ENCODE results near the gene DNAI1.

Gene DNAI1

GRCh38 chr9:34547960-34548611 is 89.5 kb downstream of the DNAI1 start:
- no peaks in the 10 kb centered on the region for H3K27me3 ChIP-seq (ENCODE audit: low read depth, low read length)
- H3K36me3 ChIP-seq (ENCODE audit: control insufficient read depth in 1 of 2, insufficient read depth in 2 of 2, low read length in 2 of 2) = no peaks in the 10 kb centered on the region
- no peak overlapping the region for H3K27ac ChIP-seq (ENCODE audit: low read length)
- H3K4me1 ChIP-seq (ENCODE audit: control insufficient read depth in 1 of 2, insufficient read depth in 2 of 2, low read length in 2 of 2) = peaks cover 0 to 10% of the 10 kb centered on the region in 2 donors
- no peak overlapping the region for H3K4me3 ChIP-seq (ENCODE audit: low read depth in 1 of 2, low read length in 2 of 2)
- H3K9me3 ChIP-seq (ENCODE audit: control insufficient read depth in 1 of 2, low read length in 2 of 2) = no peaks in the 10 kb centered on the region

DNA sequence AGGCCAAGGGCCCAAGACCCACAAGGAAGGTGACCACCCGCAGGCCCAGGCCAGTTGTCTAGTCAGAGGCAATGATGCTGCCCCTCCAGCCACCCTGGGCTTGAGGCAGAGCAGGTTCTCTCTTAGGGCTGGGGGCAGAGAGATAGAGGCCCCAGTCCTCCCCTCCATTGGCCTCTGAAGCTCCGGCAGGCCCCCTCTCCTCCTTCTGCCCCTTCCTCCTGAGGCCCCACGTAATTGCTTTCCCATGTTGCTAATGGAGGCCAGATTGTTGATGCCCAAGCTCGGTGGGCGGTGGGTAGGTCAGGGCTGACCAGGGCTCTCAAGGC is 90.8 kb downstream of the DNAI1 start:
- Histone ChIP-seq H3K36me3 (ENCODE audit: control insufficient read depth in 1 of 2, insufficient read depth in 2 of 2, low read length in 2 of 2) (no peaks in the 10 kb centered on the region), H3K4me3 (ENCODE audit: low read depth in 1 of 2, low read length in 2 of 2) (no peak overlapping the region), H3K27me3 (ENCODE audit: low read depth, low read length) (no peaks in the 10 kb centered on the region)

DNA sequence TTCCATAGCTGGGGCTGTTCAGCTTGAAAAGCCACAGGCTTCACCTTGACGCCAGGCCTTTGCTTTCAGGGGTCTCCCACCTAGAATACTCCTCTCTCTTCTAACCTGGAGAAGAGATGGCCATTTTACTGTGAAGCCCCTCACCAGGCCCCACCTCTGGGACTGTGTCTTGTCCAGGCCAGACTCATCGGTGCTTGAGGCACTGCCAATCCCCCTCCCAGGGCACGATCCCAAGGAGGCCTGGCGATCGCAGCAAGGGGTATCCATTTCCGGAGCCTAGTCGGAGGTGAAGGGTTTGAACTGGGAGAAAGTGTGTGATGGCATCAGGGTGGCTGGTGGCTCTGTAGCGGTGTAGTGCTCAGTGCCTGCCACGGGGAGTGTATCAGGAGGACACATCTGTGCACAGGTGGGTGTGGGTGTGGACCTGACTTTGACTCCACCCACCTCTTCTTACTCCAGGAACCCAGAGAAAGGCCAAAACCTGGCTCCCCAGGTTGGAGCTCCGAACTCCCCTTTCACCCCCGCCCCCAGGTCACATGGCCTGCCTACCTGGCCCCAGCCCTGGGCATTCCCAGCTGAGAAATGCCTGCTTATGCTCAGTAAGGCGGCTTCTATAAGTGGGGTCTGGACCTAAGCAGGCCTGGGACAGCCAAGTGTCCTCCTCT is 91.5 kb downstream of the DNAI1 start:
- H3K4me3 ChIP-seq (ENCODE audit: low read depth in 1 of 2, low read length in 2 of 2) = no peak overlapping the region
- H3K4me1 ChIP-seq (ENCODE audit: control insufficient read depth in 1 of 2, insufficient read depth in 2 of 2, low read length in 2 of 2) = peaks cover 0 to 15% of the 10 kb centered on the region in 2 donors
- no peaks in the 10 kb centered on the region for H3K9me3 ChIP-seq (ENCODE audit: control insufficient read depth in 1 of 2, low read length in 2 of 2)
- H3K27me3 ChIP-seq (ENCODE audit: low read depth, low read length) = no peaks in the 10 kb centered on the region
- H3K27ac ChIP-seq (ENCODE audit: low read length) = no peak overlapping the region
- H3K36me3 ChIP-seq (ENCODE audit: control insufficient read depth in 1 of 2, insufficient read depth in 2 of 2, low read length in 2 of 2) = no peaks in the 10 kb centered on the region

More for the DNA sequence above, 90.8 kb downstream of the DNAI1 start:
- H3K4me1 ChIP-seq (ENCODE audit: control insufficient read depth in 1 of 2, insufficient read depth in 2 of 2, low read length in 2 of 2) = peaks cover 0 to 10% of the 10 kb centered on the region in 2 donors
- no peaks in the 10 kb centered on the region for H3K9me3 ChIP-seq (ENCODE audit: control insufficient read depth in 1 of 2, low read length in 2 of 2)
- no peak overlapping the region for H3K27ac ChIP-seq (ENCODE audit: low read length)

- Histone ChIP-seq H3K4me1 (ENCODE audit: control insufficient read depth in 1 of 2, insufficient read depth in 2 of 2, low read length in 2 of 2) (peaks cover 0 to 17% of the 10 kb centered on the region in 2 donors), H3K4me3 (ENCODE audit: low read depth in 1 of 2, low read length in 2 of 2) (no peak overlapping the region), H3K9me3 (ENCODE audit: control insufficient read depth in 1 of 2, low read length in 2 of 2) (no peaks in the 10 kb centered on the region), H3K27ac (ENCODE audit: low read length) (no peak overlapping the region), H3K36me3 (ENCODE audit: control insufficient read depth in 1 of 2, insufficient read depth in 2 of 2, low read length in 2 of 2) (no peaks in the 10 kb centered on the region), H3K27me3 (ENCODE audit: low read depth, low read length) (no peaks in the 10 kb centered on the region)
These were observed 92.2 kb downstream of the DNAI1 start for GRCh38 chr9:34550681-34551270.

DNA sequence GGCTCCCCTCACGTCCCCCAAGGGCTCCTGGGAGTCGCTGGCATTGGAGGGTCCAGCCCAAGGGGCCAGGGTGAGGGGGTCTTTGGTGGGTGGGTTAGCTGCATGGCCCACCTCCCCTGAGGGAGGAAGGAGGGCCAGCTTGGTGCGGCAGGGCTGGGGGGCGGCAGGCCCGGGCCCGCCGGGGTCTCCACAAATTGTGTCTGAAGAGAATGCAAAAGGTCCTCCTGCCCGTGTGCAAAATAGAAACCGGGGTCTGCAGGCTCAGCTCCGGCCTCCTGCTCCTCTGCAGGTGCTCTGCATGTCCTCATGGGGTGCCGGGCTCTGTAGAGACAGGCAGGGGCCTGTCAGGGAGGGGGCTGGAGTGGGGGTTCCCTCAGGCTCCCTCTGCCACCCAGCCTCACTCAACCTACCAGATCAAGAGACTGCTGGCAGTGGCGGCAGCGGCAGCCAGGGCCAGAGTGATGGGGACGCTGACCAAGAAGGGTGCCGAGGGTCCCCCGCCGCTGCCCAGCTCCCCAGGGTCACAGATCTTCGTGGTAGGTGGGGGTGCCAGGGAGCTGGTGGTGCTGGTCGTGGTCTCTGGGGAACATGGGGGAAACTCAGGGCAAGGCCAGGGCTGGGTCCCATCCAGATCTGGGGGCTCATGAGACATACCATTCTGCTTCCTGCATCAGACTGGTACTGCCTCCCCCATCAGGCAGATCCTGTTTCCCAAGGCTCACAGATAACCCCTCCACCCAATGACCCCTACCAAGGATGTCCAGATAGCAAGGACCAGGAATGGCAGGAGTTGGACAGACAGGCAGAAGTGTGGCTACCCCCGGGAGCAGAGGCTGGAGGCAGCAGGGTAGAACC is 93.4 kb downstream of the DNAI1 start:
- H3K36me3 ChIP-seq (ENCODE audit: control insufficient read depth in 1 of 2, insufficient read depth in 2 of 2, low read length in 2 of 2) = no peaks in the 10 kb centered on the region
- H3K9me3 ChIP-seq (ENCODE audit: control insufficient read depth in 1 of 2, low read length in 2 of 2) = no peaks in the 10 kb centered on the region
- H3K27ac ChIP-seq (ENCODE audit: low read length) = no peak overlapping the region
- H3K4me1 ChIP-seq (ENCODE audit: control insufficient read depth in 1 of 2, insufficient read depth in 2 of 2, low read length in 2 of 2) = peaks cover 0 to 11% of the 10 kb centered on the region in 2 donors
- no peaks in the 10 kb centered on the region for H3K27me3 ChIP-seq (ENCODE audit: low read depth, low read length)
- H3K4me3 ChIP-seq (ENCODE audit: low read depth in 1 of 2, low read length in 2 of 2) = no peak overlapping the region

GRCh38 chr9:34552606-34552981 is 94.0 kb downstream of the DNAI1 start:
- no peak overlapping the region for H3K27ac ChIP-seq (ENCODE audit: low read length)
- peaks cover 0 to 9% of the 10 kb centered on the region in 2 donors for H3K4me1 ChIP-seq (ENCODE audit: control insufficient read depth in 1 of 2, insufficient read depth in 2 of 2, low read length in 2 of 2)
- no peaks in the 10 kb centered on the region for H3K27me3 ChIP-seq (ENCODE audit: low read depth, low read length)
- no peak overlapping the region for H3K4me3 ChIP-seq (ENCODE audit: low read depth in 1 of 2, low read length in 2 of 2)
- no peaks in the 10 kb centered on the region for H3K9me3 ChIP-seq (ENCODE audit: control insufficient read depth in 1 of 2, low read length in 2 of 2)
- no peaks in the 10 kb centered on the region for H3K36me3 ChIP-seq (ENCODE audit: control insufficient read depth in 1 of 2, insufficient read depth in 2 of 2, low read length in 2 of 2)

DNA sequence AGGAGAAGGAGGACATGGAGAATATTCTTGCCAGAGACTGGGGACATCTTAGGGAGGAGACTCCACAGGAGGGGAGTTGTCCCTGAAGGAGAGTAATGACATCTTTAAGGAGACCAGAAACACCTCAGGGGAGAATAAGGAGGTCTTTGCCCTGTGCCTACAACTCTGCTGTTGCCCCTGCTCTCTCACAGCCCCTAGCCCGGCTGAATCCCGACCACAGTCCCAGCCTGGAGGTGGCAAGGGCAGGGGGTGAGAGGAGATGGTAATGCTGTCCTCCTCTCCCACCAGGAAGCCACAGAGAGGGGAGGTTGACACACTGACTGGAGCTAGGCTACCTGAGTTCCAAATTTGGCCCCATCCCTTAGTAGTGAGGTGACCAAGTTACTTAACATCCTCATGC is 94.4 kb downstream of the DNAI1 start:
- H3K27ac ChIP-seq (ENCODE audit: low read length) = no peak overlapping the region
- no peak overlapping the region for H3K4me3 ChIP-seq (ENCODE audit: low read depth in 1 of 2, low read length in 2 of 2)
- H3K4me1 ChIP-seq (ENCODE audit: control insufficient read depth in 1 of 2, insufficient read depth in 2 of 2, low read length in 2 of 2) = peaks cover 0 to 7% of the 10 kb centered on the region in 2 donors
- no peaks in the 10 kb centered on the region for H3K9me3 ChIP-seq (ENCODE audit: control insufficient read depth in 1 of 2, low read length in 2 of 2)
- H3K36me3 ChIP-seq (ENCODE audit: control insufficient read depth in 1 of 2, insufficient read depth in 2 of 2, low read length in 2 of 2) = no peaks in the 10 kb centered on the region
- no peaks in the 10 kb centered on the region for H3K27me3 ChIP-seq (ENCODE audit: low read depth, low read length)

GRCh38 chr9:34553511-34554021 is 95.0 kb downstream of the DNAI1 start:
- H3K36me3 ChIP-seq (ENCODE audit: control insufficient read depth in 1 of 2, insufficient read depth in 2 of 2, low read length in 2 of 2) = no peaks in the 10 kb centered on the region
- H3K27ac ChIP-seq (ENCODE audit: low read length) = no peak overlapping the region
- no peak overlapping the region for H3K4me3 ChIP-seq (ENCODE audit: low read depth in 1 of 2, low read length in 2 of 2)
- no peaks in the 10 kb centered on the region for H3K9me3 ChIP-seq (ENCODE audit: control insufficient read depth in 1 of 2, low read length in 2 of 2)
- no peaks in the 10 kb centered on the region for H3K27me3 ChIP-seq (ENCODE audit: low read depth, low read length)
- H3K4me1 ChIP-seq (ENCODE audit: control insufficient read depth in 1 of 2, insufficient read depth in 2 of 2, low read length in 2 of 2) = peaks cover 0 to 7% of the 10 kb centered on the region in 2 donors

DNA sequence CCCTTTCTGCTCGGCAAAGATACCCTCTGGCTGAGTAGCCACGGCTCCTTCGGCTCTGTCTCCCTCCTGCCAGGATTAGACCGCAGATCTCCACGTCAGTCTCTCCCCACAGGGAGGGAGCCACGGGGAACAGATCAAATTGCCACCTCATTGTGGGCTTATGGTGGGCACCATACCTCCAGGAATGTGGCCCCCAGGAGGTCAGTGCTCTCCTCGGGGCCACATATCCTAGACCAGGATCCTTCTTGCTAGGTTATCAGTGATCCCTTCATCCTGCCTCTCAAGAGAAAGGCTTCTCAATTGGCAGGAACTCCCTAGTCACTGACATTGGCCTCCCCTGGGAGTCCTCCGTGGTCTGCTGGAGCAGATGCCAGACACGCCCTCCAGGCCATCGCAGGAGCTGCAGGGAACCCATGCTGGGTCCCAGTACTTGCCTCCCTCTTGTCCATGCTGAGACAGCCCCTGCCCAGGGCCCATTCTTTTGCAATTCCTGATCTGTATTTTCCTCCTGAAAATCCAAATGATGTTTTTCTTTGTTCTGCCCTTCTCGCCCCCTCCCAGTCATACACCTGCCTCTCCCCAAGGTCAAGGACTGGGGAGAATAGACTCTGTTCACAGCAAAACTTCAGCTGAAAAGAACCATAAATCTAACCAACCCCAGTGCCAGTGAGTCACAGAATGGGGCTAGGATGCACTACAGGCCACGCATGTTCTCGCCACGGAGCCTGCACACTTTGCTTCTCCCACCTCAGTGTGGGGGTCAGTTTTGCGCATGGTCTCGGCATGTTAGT is 95.8 kb downstream of the DNAI1 start:
- Histone ChIP-seq H3K27me3 (ENCODE audit: low read depth, low read length) (no peaks in the 10 kb centered on the region), H3K36me3 (ENCODE audit: control insufficient read depth in 1 of 2, insufficient read depth in 2 of 2, low read length in 2 of 2) (no peaks in the 10 kb centered on the region), H3K4me1 (ENCODE audit: control insufficient read depth in 1 of 2, insufficient read depth in 2 of 2, low read length in 2 of 2) (peaks cover 0 to 10% of the 10 kb centered on the region in 2 donors), H3K9me3 (ENCODE audit: control insufficient read depth in 1 of 2, low read length in 2 of 2) (no peaks in the 10 kb centered on the region), H3K27ac (ENCODE audit: low read length) (no peak overlapping the region), H3K4me3 (ENCODE audit: low read depth in 1 of 2, low read length in 2 of 2) (no peak overlapping the region)

DNA sequence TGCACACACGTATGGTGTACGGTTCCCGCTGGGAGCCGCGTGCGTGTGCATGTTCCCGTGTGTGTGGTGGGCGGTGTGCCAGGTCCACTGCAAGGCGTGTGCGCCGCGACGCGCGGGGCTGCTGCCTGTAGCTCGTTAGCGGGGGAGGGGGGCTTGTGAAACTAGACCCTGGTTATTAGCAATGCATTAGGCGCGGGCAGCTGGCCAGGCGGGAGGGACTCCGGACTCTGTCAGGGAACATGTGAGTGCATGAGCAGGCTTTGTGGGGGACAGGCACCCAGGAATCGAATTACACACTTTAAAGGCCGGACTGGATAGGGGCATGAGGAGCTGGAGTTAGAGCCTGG is 96.4 kb downstream of the DNAI1 start:
- Histone ChIP-seq H3K27ac (ENCODE audit: low read length) (no peak overlapping the region), H3K36me3 (ENCODE audit: control insufficient read depth in 1 of 2, insufficient read depth in 2 of 2, low read length in 2 of 2) (no peaks in the 10 kb centered on the region), H3K9me3 (ENCODE audit: control insufficient read depth in 1 of 2, low read length in 2 of 2) (no peaks in the 10 kb centered on the region), H3K27me3 (ENCODE audit: low read depth, low read length) (no peaks in the 10 kb centered on the region), H3K4me1 (ENCODE audit: control insufficient read depth in 1 of 2, insufficient read depth in 2 of 2, low read length in 2 of 2) (peaks cover 0 to 15% of the 10 kb centered on the region in 2 donors), H3K4me3 (ENCODE audit: low read depth in 1 of 2, low read length in 2 of 2) (no peak overlapping the region)

Measured in muscle layer of duodenum (tissue), 2 donors.